Fibroblast of lung (primary cell): ENCODE results near the gene MDN1. TPM values are rescaled to one million over a fixed set of nuclear protein-coding genes. Genes with fewer than 3 reads are reported as not detected.
"Not testable (repeated sequence)": the region's sequence is repeated elsewhere in the genome, so short reads cannot be mapped to it uniquely, and the experiment has no call there.

ENCODE experiments used
- DNase-seq, 2 donors: peaks; one replicate each; pipeline versions ENCODE4 v3.0.0 to v3.0.0-alpha.2; 2010; ENCODE audit warnings: low read depth in 2 of 2
- H2AFZ ChIP-seq: 2 replicates; pipeline ENCODE4 v1.5.1; 2012; ENCODE audit warnings: low read length, control low read depth, inconsistent platforms
- H3K27ac ChIP-seq: 2 replicates; pipeline ENCODE4 v1.5.1; 2011; ENCODE audit warnings: low read length, control low read depth; ENCODE audit not compliant: insufficient read depth
- H3K27me3 ChIP-seq: 2 replicates; pipeline ENCODE4 v1.5.1; 2011; ENCODE audit warnings: mild to moderate bottlenecking, low read length; ENCODE audit not compliant: control insufficient read depth, insufficient read depth
- H3K36me3 ChIP-seq: 2 replicates; pipeline ENCODE4 v1.5.1; 2011; ENCODE audit warnings: low read length; ENCODE audit not compliant: control insufficient read depth, insufficient read depth
- H3K4me1 ChIP-seq: 2 replicates; pipeline ENCODE4 v1.5.1; 2011; ENCODE audit warnings: low read length; ENCODE audit not compliant: control insufficient read depth, insufficient read depth; ENCODE audit errors: extremely low read depth
- H3K4me2 ChIP-seq: 2 replicates; pipeline ENCODE4 v1.5.1; 2011; ENCODE audit warnings: low read length, control low read depth; ENCODE audit not compliant: insufficient read depth; ENCODE audit errors: extremely low read depth
- H3K4me3 ChIP-seq, 4 experiments: fragments of 200-600 bp in 1 of 4; sonication (generic) in 1 of 4; replicated peaks in 1 of 4; 2 replicates each; pipeline ENCODE4 v1.5.1; 2011 to 2016; ENCODE audit warnings: low read length in 4 of 4, low read depth in 3 of 4, mild to moderate bottlenecking in 3 of 4, control low read depth in 2 of 4, inconsistent platforms in 1 of 4, mixed read lengths in 1 of 4; ENCODE audit not compliant: insufficient read depth in 1 of 4; ENCODE audit errors: control extremely low read depth in 1 of 4
- H3K79me2 ChIP-seq: 2 replicates; pipeline ENCODE4 v1.5.1; 2012; ENCODE audit warnings: mild to moderate bottlenecking, low read length, inconsistent platforms; ENCODE audit not compliant: control insufficient read depth, insufficient read depth
- H3K9ac ChIP-seq: 2 replicates; pipeline ENCODE4 v1.5.1; 2011; ENCODE audit warnings: mild to moderate bottlenecking, low read length, control low read depth; ENCODE audit not compliant: insufficient read depth
- H3K9me3 ChIP-seq: 2 replicates; pipeline ENCODE4 v1.5.1; 2012; ENCODE audit warnings: low read depth, low read length; ENCODE audit not compliant: control insufficient read depth, insufficient read depth
- H4K20me1 ChIP-seq: 2 replicates; pipeline ENCODE4 v1.5.1; 2011; ENCODE audit warnings: low read length; ENCODE audit not compliant: control insufficient read depth, insufficient read depth; ENCODE audit errors: extremely low read depth
- EZH2 ChIP-seq: IDR thresholded peaks from 2 replicates; pipeline ENCODE4 v1.5.1; 2012; ENCODE audit warnings: low read length, control low read depth, mild to moderate bottlenecking; ENCODE audit errors: missing control alignments
- polyA plus RNA-seq, 2 donors: library from polyadenylated mRNA; depleted of rRNA in 1 of 2; stranded (reverse) in 1 of 2; unstranded in 1 of 2; fragments of >200 nt; gene quantifications; 2 replicates each; pipeline ENCODE4 v1.2.1, GENCODE V29; 2011 to 2012; ENCODE audit warnings: missing spikeins in 1 of 2
- total RNA-seq: library from RNA; depleted of rRNA; stranded (reverse); fragments of >200 nt; gene quantifications from 2 replicates; pipeline ENCODE4 v1.2.1, GENCODE V29; 2014
- TF ChIP-seq, protein P1 (sequence below), 2 donors: IDR thresholded peaks in 1 of 2; conservative IDR thresholded peaks in 1 of 2; 1 replicate in 1 of 2; 2 replicates in 1 of 2; pipeline ENCODE4 v1.5.1; 2011 to 2012; ENCODE audit warnings: low read length in 2 of 2, control low read depth in 1 of 2, inconsistent platforms in 1 of 2, low read depth in 1 of 2, mild to moderate bottlenecking in 1 of 2

Gene MDN1
- total and polyA plus RNA-seq, 2 donors (not counting 1 experiment from before 2014, with no cell fraction given), result 5.9 to 23.5 TPM

DNA sequence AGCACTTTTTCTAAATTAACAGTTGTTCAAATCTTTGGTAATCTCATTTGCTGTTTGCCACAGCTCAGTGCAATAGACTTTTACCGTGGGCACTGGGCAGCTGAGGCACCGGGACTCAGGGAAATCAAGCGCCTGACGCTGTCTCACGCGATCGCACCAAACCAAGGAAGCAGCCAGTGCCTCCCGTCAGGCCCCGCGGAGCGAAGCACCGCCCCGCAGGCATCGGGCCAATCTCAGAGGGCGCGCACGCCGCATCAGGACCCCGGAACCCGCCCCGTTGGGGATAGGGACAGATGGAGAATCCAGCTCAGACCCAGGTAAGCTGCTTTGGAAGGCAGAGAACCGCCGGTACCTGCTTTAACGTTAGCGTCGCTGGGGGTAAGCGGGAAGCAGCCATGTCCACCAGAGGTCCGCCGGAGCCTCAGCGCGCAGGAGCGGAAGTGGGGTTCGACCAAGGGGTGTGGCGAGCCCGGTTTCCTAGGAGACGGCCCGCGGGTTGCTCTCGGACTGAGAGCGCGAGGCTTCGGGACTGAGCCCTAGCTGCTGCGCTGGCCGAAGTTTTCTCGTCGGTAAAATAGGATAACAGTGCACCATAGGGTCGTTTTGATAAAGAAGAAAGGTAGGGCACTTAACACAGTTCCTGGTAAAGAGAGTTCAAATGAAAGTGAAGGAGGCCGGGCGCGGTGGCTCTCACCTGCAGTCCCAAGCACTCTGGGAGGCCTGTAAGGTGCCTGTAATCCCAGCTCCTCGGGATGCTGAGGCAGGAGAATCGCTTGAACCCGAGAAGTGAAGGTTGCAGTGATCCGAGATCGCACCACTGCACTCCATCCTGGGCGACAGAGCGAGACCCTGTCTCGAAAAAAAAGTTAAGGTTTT lies 181.0 kb downstream of the MDN1 start, which contains the start of gene LYRM2:
Gene LYRM2, minus strand, starts transcription at position 428 of the 876 bp plus-strand sequence. Its CDS starts 31 bp downstream, at position 397.
- Histone ChIP-seq H3K27me3 (no peaks in the 10 kb centered on the region), H3K4me3 (peak within 1 kb of the TSS; percentile 57 to 94 (median 73)), H3K4me1 (peaks cover 3% of the 10 kb centered on the region), H3K27ac (peak within 1 kb of the TSS; percentile 90), H4K20me1 (no peaks in the 10 kb centered on the region), H2AFZ (peak within 1 kb of the TSS; percentile 97), H3K36me3 (peaks cover 2% of the 10 kb centered on the region), H3K4me2 (peak within 1 kb of the TSS; percentile 55), H3K9me3 (no peaks in the 10 kb centered on the region), H3K9ac (peak within 1 kb of the TSS; percentile 88), H3K79me2 (peaks cover 2% of the 10 kb centered on the region)
- DNase-seq, result peak; percentile 89 to 93
- TF ChIP-seq, protein P1, sequence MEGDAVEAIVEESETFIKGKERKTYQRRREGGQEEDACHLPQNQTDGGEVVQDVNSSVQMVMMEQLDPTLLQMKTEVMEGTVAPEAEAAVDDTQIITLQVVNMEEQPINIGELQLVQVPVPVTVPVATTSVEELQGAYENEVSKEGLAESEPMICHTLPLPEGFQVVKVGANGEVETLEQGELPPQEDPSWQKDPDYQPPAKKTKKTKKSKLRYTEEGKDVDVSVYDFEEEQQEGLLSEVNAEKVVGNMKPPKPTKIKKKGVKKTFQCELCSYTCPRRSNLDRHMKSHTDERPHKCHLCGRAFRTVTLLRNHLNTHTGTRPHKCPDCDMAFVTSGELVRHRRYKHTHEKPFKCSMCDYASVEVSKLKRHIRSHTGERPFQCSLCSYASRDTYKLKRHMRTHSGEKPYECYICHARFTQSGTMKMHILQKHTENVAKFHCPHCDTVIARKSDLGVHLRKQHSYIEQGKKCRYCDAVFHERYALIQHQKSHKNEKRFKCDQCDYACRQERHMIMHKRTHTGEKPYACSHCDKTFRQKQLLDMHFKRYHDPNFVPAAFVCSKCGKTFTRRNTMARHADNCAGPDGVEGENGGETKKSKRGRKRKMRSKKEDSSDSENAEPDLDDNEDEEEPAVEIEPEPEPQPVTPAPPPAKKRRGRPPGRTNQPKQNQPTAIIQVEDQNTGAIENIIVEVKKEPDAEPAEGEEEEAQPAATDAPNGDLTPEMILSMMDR (conservative IDR thresholded peaks at IDR 0.05 in 1 of 2, IDR thresholded peaks at IDR 0.05 in 1 of 2; ENCODE audit: low read depth in 1 of 2, low read length in 2 of 2), result no peak
- TF ChIP-seq EZH2, result no peak

DNA sequence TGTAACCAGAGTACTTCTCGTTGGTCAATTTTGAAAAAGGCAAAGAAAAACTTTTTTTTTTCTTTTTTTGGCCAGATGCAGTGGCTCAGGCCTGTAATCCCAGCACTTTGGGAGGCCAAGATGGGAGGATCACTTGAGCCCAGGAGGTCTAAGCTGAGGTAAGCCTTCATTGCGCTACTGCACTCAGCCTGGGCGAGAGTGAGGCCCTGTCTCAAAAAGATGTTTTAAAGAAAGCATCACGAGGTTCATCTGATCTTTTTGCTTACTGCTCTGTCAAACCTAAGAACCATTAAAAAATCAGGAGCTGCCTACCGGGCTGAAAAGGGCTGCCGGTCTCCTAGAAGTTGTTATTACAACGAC lies 181.7 kb downstream of the MDN1 start:
- Histone ChIP-seq H3K27ac (peak overlapping the region; percentile 90), H3K4me3 (peak overlapping the region; percentile 57 to 94 (median 73)), H3K79me2 (peaks cover 2% of the 10 kb centered on the region), H3K36me3 (peaks cover 2% of the 10 kb centered on the region), H3K9me3 (no peaks in the 10 kb centered on the region), H3K27me3 (no peaks in the 10 kb centered on the region), H3K4me2 (peak overlapping the region; percentile 29), H2AFZ (peak overlapping the region; percentile 54), H4K20me1 (no peaks in the 10 kb centered on the region), H3K9ac (peak overlapping the region; percentile 88), H3K4me1 (peaks cover 3% of the 10 kb centered on the region)
- DNase-seq, result no peak
- TF ChIP-seq EZH2, result no peak
- TF ChIP-seq, protein P1 (conservative IDR thresholded peaks at IDR 0.05 in 1 of 2, IDR thresholded peaks at IDR 0.05 in 1 of 2; ENCODE audit: low read depth in 1 of 2, low read length in 2 of 2), result no peak

GRCh38 chr6:89636412-89636811 lies 183.2 kb downstream of the MDN1 start:
- not testable (repeated sequence) for H3K4me2 ChIP-seq, DNase-seq, H3K27ac ChIP-seq, H2AFZ ChIP-seq, H3K4me3 ChIP-seq, H4K20me1 ChIP-seq, H3K79me2 ChIP-seq, H3K4me1 ChIP-seq, H3K27me3 ChIP-seq, H3K9ac ChIP-seq, H3K36me3 ChIP-seq, H3K9me3 ChIP-seq
